GM19324 (cell line): ENCODE data around the gene JOSD2.

Source experiments
- ATAC-seq: cut with Tn5 transposase; IDR thresholded peaks from one replicate; pipeline ENCODE4 v1.9.1; 2021; ENCODE audit warnings: mild to moderate bottlenecking, moderate library complexity; ENCODE audit not compliant: unreplicated experiment, low FRiP score

JOSD2 gene

DNA sequence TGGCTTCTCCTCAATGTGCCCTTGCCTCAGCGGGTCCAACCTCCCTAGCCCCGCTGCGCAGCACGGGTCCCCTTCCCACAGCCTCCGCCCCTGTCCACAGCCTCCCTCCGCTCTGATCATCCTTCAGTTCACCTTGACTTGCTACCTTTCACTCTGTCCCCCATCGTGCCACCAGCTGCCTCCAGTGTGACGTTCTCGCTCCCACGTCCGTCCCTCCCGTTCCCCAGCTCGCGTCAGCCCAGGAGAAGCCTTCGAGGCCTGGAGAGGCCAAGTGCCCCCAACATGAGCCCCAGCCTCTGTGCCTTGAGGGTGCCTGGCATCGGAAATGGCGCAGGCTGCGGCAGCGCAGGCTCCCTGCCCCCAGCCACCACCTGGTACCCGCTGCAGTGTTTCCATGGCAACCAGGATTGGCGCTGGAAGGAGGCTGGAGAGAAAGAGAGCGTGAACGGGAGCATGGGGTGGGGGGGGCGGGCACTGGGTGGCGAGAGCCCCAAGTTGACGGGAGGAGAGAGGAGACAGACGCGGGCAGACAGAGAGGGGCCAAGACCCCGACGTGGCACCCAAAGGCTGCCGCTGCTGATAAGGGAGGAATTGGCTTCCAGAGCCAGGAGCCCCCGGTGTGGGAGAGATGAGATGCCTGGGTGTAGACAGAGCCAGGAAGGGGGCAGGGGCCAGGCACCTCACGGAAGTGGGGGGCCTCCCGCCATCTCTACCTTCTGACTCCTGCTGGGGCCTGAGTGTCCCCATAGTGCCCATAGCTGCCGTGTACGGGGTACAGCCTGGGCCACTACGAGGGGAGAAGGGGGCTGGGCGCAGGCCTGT, 3.6 kb upstream of the JOSD2 start:
- ATAC-seq = no peak

DNA sequence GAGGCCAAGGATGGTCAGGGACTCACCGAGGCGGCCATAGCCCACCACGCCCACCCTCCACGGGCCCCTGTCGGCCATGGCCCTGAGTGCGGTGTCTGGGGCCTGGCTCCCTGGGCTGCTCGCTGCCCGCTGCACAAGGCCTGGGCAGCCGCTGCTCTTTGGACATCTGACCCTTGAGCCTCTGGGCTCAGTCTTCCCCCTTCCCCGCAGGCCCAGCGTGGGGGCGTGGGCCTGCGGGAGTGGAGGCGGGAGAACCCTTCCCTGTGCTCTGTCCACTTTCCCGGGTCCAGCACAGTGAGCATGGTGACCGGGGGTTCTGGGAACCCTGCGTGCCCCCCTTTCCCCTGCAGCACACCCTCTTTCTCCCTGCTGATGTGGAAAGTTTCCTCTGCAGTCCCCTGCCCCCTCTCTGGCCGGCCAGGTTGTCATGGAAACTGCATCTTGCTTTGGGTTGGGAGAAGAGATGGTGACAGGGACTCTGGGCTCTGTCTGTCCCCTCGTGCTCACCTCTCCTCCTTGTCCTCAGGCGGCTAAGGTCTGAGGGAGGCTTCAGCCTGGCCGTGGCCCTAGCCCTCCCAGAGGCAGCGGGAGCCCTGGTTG, 2.9 kb upstream of the JOSD2 start, which contains the start of gene ASPDH:
Gene ASPDH (minus strand): TSS at position 168 of the 600 bp plus-strand sequence. CDS start 90 bp downstream, at position 78.
- ATAC-seq = no peak

DNA sequence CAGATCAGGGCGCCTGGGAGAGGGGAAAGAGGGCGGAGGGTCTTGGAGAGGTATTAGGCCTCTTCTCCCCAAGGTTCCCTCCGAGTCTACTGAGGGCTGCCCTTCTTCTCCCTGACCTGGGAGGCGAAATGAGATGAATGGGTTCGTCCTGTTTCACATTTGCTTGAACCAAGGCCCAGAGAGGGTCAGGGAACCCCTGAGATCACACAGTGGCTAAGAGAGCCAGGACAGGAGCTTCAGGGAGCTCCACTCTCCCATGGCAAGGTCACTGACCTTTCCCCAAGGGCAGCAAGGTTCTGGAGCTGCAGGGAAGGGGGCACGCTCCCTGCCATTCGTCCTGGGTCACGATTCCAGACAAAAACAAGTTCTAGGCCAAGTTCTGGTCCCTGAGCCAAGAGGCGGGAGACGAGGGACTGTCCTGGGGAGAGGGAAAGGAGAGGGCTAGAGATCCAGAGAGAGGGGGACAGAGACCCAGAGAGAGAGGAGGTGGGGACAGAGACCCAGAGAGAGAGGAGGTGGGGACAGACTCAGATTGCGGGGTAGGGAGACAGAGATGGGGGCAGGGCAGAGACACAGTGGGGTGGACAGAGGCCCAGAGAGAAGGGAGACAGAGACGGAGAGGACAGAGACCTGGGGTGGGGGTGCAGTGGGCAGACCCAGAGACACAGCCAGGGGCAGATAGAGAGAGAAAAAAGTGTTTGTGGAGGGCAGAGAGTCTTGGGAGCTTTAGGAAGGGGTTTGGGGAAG, 2.2 kb upstream of the JOSD2 start:
- ATAC-seq = no peak

DNA sequence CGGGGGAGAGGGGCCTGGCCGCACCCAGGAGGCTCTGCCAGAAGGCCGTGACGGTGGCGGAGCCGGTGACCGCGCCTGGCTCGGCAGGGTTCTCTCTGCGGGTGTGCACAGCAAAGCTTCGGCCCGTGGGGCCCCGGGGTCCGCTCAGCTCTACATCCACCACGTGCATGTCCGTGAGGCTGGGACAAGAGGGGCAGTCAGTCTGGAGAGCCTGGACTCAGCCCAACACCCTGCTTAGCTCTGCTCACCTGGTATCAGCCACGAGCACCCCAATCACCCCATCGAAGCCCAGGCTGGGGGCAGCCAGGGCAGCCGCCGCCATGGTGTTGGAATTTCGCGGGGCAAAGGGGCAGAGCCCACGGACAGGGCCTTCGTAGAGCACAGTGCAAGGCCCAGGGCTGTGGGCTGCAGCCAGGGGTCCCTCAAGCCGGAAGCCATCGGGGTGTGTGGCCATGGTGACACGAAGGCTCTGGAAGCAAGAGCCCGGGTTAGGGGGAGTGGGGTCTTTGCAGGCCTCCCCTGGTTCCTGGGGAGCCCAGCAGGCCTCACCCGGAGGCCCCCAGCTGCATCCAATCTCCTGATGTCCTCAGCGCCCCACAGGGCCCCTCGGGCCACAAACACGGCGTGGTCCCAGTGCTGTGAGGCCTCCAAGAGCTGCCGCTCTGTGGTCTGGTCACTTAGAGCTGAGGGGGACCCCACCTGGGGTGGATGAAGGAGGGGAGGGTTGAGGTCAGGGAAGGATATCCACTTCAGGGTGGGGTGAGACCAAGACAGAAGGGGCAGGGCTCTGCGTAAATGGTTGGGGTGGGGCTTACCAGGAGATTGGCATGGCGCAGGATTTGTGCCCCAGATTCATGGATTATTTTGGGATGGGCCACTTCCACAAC, 1.4 kb upstream of the JOSD2 start:
- ATAC-seq = no peak

DNA sequence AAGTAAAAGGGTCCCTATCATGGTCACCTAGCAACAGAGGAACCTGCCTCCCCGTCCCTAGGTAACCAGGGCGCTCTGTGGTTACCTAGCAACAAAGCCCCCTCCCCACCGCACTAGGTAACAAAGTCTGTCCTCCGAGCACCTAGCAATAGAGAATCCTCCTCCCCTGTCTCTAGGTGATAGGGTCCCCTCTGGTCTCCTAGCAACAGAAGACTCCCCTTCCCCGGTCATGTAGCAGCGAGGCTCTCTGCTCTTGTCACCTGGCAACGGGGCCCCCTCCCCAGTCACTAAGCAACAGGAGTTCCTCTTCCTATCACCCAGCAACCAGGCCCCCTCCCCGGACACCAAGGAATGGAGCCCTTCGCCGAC, 307 bp downstream of the JOSD2 start:
- no peak for ATAC-seq

DNA sequence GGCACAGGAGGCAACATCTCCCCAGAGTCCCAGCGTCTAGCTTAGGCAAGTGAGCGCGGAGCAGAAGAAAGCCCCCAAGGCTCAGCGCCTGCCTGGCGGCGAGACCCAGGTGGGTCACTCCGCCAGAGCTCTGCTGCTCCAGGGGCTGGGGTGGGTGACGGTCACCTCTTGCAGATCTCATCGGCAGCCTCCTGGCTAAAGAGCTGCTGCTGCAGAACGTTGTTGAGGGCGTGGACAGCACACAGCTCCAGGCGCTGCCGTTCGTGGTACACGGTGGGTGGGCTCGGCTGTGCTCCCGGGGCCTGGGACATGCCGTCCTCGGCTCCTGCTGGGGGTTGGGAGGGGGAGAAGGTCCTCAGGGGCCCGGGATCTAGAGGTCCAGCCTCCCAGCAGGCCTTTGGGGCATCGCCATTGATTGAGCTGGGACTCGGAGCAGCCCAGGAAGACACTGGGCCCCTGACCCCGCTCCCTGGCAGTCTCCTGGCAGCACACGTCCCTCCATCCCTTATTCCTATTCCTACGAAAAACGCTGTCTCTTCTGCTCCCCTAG, 795 bp downstream of the JOSD2 start:
- ATAC-seq = no peak

DNA sequence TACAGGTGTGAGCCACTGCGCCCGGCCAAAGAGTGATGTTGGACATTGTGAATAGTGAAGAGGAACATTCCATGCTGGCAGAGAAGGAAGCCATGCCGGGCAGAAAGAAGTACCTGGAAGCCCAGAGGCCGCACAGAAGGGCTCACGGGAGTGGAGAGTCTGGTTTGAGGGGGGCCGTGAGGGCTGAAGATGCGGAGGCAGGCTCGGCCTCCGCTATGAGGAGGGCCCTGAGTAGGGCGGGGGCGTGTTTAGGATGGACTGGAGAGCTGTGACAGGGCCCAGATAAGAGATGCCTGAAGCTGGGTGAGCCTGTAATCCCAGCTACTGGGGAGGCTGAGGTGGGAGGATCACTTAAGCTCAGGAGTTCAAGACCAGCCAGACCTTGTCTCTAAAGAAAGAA, 1.6 kb downstream of the JOSD2 start:
- no peak for ATAC-seq

DNA sequence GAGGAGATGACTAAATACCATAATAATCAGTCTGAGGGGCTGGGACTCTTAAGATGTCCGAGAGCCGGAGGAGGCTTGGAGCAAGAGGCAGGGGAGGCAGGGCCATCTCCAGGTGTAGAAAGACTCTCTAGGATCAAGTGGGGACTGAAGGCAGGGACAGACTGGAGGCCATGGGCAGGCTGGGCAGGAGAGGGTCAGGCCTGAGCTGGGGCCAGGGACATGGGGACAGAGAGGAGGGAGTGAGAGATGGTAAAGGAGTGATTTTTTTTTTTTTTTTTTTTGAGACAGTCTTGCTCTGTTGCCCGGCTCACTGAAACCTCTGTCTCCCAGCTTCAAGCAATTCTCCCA, 2.2 kb downstream of the JOSD2 start:
- ATAC-seq = no peak

DNA sequence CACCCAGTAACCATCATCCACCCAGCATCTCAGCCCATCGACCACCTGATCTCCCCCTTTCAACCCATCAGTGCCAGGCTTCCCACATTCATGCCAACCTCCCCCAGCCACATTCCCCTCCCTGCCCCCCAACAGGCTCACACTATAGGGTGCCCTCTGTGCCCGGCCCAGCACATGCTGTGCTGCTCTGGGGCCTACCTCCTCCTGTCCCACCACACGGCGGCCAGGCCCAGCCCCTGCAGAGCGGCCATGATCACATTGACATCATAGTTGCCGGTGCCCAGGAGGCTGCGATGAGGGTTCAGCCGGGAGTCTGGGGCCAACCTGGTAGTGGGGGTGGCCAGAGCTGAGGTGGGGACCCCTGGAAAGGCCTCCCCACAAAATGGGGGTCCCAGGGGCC, 3.6 kb downstream of the JOSD2 start:
- ATAC-seq = no peak

DNA sequence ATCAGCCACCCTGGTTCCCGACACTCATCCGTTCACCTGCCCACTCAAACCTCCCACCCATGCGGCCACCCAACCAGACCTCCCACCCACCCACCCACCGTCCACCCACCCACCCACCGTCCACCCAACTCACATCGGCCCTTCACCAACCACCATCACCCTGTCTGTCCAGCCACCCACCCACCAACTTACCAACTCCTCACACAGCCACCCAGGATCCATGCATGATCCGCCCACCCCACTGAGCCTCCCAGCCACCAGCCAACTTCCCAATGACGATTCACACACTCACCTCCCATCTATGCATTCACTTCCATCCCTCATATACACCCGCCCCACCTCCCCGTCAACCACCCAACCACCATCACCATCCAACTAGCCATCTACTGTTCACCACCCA, 4.3 kb downstream of the JOSD2 start:
- ATAC-seq = no peak

DNA sequence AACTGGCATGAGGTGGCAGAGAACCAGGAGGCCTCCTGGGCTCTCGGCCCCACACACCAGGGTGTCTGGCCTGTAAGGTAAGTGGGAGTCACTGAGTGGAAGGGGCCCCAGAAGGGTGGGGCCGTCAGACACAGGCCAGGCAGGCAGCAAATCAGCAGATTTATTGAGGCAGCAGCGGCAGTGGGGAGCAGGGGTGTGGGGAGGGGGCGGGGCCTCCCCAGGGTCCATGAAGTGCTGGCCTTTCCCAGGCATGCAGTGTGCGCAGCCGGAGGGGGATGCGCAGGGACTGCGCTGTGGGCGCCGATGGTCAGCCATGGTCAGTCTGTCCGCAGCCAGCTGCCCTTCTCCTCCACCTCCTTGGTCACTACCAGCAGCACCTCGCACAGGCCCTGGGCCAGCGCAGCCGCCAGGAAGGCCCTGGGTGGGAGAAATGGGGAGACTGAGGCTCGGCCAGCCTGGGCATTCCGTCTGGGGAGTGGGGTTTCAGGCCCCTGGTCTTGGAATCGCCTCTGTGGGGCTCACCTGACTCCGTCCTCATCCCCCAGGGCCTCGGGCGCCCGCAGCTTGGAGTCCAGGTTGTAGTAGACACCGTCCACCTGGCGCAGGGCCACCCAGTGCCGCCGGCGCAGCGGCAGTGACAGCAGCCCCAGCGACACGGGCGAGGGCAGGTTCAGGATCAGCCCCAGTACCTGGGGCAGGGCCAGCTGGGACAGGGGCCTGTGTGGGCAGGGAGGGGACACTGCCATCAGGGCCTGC, 5.0 kb downstream of the JOSD2 start:
- ATAC-seq = no peak

DNA sequence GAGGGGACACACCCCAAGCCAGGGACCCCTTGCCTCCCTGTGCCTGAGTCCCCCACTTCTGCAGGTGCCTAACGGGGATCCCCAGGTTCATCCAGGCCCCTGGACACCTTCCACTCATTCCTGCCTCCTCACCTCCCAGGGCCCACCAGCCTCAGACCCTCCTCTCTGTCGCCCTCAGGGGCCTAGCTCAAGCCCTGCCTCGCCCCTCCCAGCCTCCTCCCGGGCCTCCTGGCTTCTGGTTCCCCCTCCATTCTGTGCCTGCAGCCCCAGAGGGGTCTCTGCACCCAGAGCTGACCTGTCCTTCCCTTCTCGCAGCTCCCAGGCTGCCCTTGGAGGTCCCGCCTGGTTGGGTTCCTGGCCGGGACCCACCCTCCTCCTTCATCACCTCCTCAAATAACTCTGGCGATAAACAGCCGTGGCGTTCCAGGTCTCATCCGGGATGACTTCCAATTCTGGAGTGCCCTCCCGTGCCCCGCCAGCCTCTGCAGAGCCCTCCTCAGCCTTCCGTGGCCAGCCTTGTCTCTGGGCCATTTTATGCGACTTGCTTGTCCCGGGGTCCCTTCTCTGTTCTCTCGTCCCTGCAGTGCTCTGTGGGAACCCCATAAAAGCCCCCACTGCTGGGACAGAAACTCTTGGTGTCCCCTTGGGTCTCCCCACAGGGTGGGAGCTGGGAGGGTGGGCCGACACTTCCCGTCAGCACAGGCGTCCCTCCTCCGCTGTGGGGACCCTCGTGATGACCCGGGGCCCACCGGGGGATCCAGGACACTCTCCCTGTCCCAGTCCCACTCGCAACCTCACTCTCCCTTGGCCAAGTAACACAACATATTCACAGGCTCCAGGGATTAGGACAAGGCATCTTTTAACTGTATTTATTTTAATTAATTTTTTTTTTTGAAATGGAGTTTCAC, 9.2 kb downstream of the JOSD2 start:
- ATAC-seq = no peak

DNA sequence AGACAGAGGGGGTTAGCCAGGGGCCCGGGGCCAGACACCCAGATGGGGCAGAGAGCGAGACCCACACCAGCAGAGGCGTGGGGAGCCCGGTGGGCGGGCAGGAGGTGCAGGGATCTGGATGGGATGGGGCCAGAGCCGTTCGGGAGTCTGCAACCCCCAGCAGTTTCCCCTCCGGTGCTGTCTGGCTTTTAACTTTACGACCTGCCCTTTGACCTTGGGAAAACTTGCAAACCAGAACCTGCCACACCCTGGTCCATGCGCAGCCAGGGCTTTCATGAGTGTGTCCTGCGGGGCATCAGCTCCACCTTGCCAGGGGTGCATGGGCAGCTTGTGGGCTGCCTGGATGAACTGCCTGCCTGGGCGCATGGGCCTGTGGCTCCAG, 9.8 kb downstream of the JOSD2 start:
- ATAC-seq = no peak

DNA sequence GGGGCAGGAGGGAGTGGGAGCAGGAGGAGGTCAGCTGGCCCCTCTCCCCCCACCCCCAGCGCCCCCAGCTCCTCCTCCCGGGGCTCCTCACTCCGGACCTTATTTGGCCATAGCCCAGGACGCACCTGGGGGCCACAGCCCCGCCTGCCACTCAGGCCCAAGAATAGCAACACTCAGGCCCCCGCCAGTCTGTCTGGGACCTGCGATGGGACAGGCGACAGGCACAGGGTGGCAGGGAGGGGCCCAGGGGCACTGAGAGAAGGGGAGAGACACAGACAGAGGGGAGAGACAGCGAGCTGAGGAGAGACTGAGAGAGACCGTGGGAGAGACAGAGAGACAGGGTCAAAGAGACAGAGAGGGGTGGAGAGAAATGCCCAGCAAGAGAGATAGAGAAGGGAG, 10.2 kb downstream of the JOSD2 start:
- ATAC-seq = no peak

DNA sequence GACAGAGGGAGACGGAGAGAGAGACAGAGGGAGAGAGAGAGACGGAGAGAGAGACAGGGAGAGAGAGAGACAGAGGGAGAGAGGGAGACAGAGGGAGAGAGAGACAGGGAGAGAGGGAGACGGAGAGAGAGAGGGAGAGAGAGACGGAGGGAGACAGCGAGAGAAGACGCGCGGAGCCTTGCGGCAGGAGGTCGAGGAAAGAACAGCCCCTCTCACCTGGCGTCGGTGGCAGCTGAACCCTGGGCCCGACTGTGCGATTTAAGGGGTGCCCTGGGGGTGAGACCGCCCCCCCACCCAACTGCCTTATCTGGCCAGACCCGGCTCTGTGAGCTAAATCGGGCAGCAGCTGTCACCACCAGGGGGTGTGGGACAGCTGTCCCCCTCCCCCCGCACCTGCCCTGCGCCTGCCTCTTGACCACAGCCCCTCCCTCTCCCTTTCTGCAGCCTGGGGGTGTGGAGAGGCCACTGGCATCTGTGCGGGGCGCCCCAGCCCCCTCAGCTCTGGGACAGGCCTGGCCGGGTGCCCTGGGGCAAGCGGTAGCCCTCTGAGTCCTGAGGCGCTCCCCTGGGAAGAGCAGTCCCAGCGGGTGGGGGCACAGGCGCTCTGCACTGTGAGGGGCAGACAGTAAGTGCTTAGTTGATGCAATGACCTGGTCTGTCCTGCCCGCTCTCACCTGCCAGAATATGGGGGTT, 10.8 kb downstream of the JOSD2 start:
- no peak for ATAC-seq

DNA sequence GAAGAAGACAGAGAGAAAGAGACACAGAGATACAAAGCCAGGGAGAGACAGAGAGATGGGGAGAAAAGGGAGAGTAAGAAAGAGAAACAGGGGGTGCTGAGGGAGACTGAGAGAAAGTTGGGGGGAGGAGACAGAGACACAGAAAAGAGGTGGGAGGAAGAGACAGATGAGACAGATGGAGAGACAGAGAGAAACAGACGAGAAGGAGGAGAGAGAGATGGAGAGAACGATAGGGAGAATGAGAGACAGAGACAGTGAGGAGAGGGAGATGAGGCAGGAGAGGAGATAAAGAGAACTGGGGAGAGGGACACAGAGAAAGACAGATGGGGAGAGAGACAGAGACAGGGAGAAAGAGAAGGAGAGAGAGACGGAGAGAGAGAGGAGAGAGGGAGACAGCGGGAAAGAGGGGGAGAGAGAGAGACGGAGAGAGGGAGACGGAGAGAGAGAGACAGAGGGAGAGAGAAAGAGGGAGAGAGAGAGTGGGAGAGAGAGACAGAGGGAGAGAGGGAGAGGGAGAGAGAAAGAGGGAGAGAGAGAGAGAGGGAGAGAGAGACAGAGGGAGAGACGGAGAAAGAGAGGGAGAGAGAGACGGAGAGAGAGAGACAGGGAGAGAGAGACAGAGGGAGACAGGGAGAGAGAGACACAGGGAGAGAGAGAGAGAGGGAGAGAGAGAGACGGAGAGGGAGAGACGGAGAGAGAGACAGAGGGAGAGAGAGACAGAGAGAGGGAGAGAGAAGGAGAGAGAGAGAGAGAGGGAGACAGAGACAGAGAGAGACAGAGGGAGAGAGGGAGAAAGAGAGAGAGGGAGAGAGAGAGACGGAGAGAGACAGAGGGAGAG, 12.6 kb downstream of the JOSD2 start:
- no peak for ATAC-seq

DNA sequence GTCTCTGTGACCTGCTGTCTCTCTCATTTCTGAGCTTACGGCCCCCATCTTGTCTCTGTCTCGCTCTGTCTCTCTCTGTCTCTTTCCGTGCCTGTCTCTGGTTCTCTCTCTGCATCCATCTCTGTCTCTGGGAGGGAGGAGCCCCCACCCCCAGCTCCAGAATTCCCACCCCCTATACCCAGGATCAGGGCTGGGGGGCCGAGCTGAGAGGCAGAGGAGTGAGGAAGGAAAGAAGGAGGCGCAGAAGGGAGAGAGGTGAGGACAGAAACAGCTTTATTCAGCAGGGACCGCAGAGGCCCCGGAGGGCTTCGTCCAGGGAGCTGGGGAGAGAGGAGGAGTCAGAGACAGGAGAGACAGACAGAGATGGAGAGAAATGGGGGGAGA, 14.0 kb downstream of the JOSD2 start:
- ATAC-seq = no peak
